ENCODE data around the gene NSD2. TPM values are rescaled to one million over a fixed set of nuclear protein-coding genes. Genes with fewer than 3 reads are reported as not detected.
A peak's percentile ranks its signal among the peaks of the same experiment; 100 is the strongest.

Gene NSD2
- total RNA-seq, 1 donor from 2014 or later = 138 TPM

DNA sequence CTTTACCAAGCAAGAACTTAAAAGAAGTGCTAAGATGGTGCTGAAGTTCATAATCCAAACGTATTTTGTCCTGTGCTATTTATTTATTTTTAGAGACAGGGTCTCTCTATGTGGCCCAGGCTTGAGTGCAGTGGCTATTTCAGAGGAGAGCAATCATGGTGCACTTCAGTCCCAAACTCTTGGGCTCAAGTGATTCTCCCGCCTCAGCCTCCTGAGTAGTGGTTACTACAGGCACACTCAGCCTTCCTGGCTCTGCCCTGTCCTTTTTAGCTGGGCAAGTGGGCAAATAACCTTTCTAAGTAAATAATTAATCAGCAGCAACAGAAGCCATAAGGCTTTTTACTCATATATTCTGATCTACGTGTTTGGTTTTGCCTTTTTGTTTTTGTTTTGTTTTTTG is 2.6 kb downstream of the NSD2 start:
- peaks cover 8% of the 10 kb centered on the region for H3K27me3 Mint-ChIP-seq (ENCODE audit: unreplicated experiment)
- H3K27ac Mint-ChIP-seq (ENCODE audit: unreplicated experiment) = no peak overlapping the region
- H3K9me3 Mint-ChIP-seq (ENCODE audit: unreplicated experiment) = peaks cover 11% of the 10 kb centered on the region
- H3K4me3 Mint-ChIP-seq (ENCODE audit: unreplicated experiment) = no peak overlapping the region
- no peak for TF ChIP-seq CTCF (IDR thresholded peaks at IDR 0.05; ENCODE audit: partially characterized antibody, unreplicated experiment)
- DNase-seq = no peak
- H3K36me3 Mint-ChIP-seq (ENCODE audit: unreplicated experiment) = no peaks in the 10 kb centered on the region
- peaks cover 7% of the 10 kb centered on the region for H3K4me1 Mint-ChIP-seq (ENCODE audit: low read depth, unreplicated experiment)

GRCh38 chr4:1874201-1874600 is 3.0 kb downstream of the NSD2 start:
- Mint-ChIP-seq H3K4me1 (ENCODE audit: low read depth, unreplicated experiment) (peaks cover 7% of the 10 kb centered on the region), H3K27ac (ENCODE audit: unreplicated experiment) (no peak overlapping the region), H3K27me3 (ENCODE audit: unreplicated experiment) (peaks cover 8% of the 10 kb centered on the region), H3K9me3 (ENCODE audit: unreplicated experiment) (peaks cover 11% of the 10 kb centered on the region), H3K36me3 (ENCODE audit: unreplicated experiment) (no peaks in the 10 kb centered on the region), H3K4me3 (ENCODE audit: unreplicated experiment) (peak overlapping the region; percentile 18)
- no peak for TF ChIP-seq CTCF (IDR thresholded peaks at IDR 0.05; ENCODE audit: partially characterized antibody, unreplicated experiment)
- DNase-seq = no peak

DNA sequence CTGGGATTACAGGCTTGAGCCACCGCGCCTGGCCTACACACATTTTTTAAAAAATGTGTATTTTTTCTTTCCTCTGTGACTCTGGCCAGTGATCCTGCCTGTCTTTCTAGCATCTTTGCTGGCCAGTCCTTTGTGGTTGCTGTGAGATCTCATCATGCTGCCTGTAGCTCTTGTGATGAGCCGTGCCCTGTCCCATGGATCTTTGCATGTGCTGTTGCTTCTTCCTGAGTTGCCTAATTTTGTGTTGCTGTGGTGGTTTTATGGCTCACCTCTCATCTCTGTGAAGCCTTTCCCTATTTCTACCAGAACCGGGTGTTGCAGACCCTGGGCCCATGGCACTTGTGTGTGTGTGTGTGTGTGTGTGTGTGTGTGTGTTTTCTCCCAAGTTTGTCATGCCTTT is 8.3 kb downstream of the NSD2 start:
- Mint-ChIP-seq H3K27me3 (ENCODE audit: unreplicated experiment) (peaks cover 4% of the 10 kb centered on the region), H3K4me3 (ENCODE audit: unreplicated experiment) (no peak overlapping the region), H3K36me3 (ENCODE audit: unreplicated experiment) (no peaks in the 10 kb centered on the region), H3K27ac (ENCODE audit: unreplicated experiment) (no peak overlapping the region), H3K4me1 (ENCODE audit: low read depth, unreplicated experiment) (peaks cover 19% of the 10 kb centered on the region), H3K9me3 (ENCODE audit: unreplicated experiment) (peaks cover 2% of the 10 kb centered on the region)
- no peak for TF ChIP-seq CTCF (IDR thresholded peaks at IDR 0.05; ENCODE audit: partially characterized antibody, unreplicated experiment)
- no peak for DNase-seq

DNA sequence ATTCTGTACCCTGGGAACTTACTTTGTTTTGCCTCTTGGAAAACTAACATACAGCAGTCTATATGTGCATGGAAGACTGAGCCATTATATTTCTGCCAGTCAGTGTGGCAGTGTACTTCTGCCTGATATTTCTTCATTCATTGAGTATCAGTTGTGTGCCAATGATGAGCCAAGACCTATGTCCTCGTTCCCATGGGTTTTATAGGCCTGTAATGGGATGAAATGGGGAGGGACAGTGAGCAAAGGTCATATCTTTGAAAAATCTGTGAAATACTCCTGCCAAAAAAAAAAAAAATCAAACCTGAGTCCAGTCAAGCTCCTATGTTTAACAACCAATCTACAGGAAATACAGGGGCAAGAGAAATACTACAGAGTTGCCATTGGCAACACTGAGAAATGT is 9.1 kb downstream of the NSD2 start:
- Mint-ChIP-seq H3K9me3 (ENCODE audit: unreplicated experiment) (peaks cover 2% of the 10 kb centered on the region), H3K4me1 (ENCODE audit: low read depth, unreplicated experiment) (peaks cover 19% of the 10 kb centered on the region), H3K4me3 (ENCODE audit: unreplicated experiment) (no peak overlapping the region), H3K27me3 (ENCODE audit: unreplicated experiment) (peaks cover 2% of the 10 kb centered on the region), H3K36me3 (ENCODE audit: unreplicated experiment) (no peaks in the 10 kb centered on the region), H3K27ac (ENCODE audit: unreplicated experiment) (no peak overlapping the region)
- TF ChIP-seq CTCF (IDR thresholded peaks at IDR 0.05; ENCODE audit: partially characterized antibody, unreplicated experiment) = no peak
- DNase-seq = no peak

- Mint-ChIP-seq H3K9me3 (ENCODE audit: unreplicated experiment) (peaks cover 5% of the 10 kb centered on the region), H3K27ac (ENCODE audit: unreplicated experiment) (no peak overlapping the region)
These were observed 11.7 kb downstream of the NSD2 start for GRCh38 chr4:1882850-1883271.

More at GRCh38 chr4:1882850-1883271, 11.7 kb downstream of the NSD2 start:
- H3K4me1 Mint-ChIP-seq (ENCODE audit: low read depth, unreplicated experiment) = peaks cover 33% of the 10 kb centered on the region
- H3K36me3 Mint-ChIP-seq (ENCODE audit: unreplicated experiment) = no peaks in the 10 kb centered on the region
- no peak for TF ChIP-seq CTCF (IDR thresholded peaks at IDR 0.05; ENCODE audit: partially characterized antibody, unreplicated experiment)
- peaks cover 2% of the 10 kb centered on the region for H3K27me3 Mint-ChIP-seq (ENCODE audit: unreplicated experiment)
- no peak overlapping the region for H3K4me3 Mint-ChIP-seq (ENCODE audit: unreplicated experiment)
- no peak for DNase-seq
